NCI-H1092 (cell line): ENCODE data around the gene BAIAP2.
"Not testable (repeated sequence)": the region's sequence is repeated elsewhere in the genome, so short reads cannot be mapped to it uniquely, and the experiment has no call there.

Experiments
- DNase-seq: peaks from one replicate; lab custom pipeline; 2025; lab: John Stamatoyannopoulos, UW

BAIAP2 gene

GRCh38 chr17:81140695-81141094 lies 105.7 kb downstream of the BAIAP2 start:
- no peak for DNase-seq

- DNase-seq = peak; percentile 71
These were observed 107.6 kb downstream of the BAIAP2 start for GRCh38 chr17:81142301-81143199.

- DNase-seq = no peak
These were observed 108.2 kb downstream of the BAIAP2 start for GRCh38 chr17:81143200-81143527.

- DNase-seq = no peak
These were observed 108.9 kb downstream of the BAIAP2 start for GRCh38 chr17:81143717-81144422.

- no peak for DNase-seq
These were observed 109.5 kb downstream of the BAIAP2 start for GRCh38 chr17:81144423-81144781.

GRCh38 chr17:81146208-81146607 lies 111.3 kb downstream of the BAIAP2 start:
- not testable (repeated sequence) for DNase-seq

GRCh38 chr17:81147701-81148100 lies 112.8 kb downstream of the BAIAP2 start:
- DNase-seq = no peak

GRCh38 chr17:81148571-81148970 lies 113.6 kb downstream of the BAIAP2 start:
- no peak for DNase-seq

GRCh38 chr17:81148986-81149533 lies 114.1 kb downstream of the BAIAP2 start:
- DNase-seq = no peak

- DNase-seq = no peak
These were observed 115.6 kb downstream of the BAIAP2 start for GRCh38 chr17:81150377-81151077.

- no peak for DNase-seq
These were observed 116.3 kb downstream of the BAIAP2 start for GRCh38 chr17:81151278-81151677.

GRCh38 chr17:81152288-81152828 lies 117.4 kb downstream of the BAIAP2 start:
- no peak for DNase-seq

GRCh38 chr17:81153340-81153803 lies 118.4 kb downstream of the BAIAP2 start:
- DNase-seq = no peak

- DNase-seq = not testable (repeated sequence)
These were observed 119.1 kb downstream of the BAIAP2 start for GRCh38 chr17:81154016-81154415.

- no peak for DNase-seq
These were observed 120.0 kb downstream of the BAIAP2 start for GRCh38 chr17:81154961-81155360.

- DNase-seq = no peak
These were observed 122.2 kb downstream of the BAIAP2 start for GRCh38 chr17:81156866-81157805.

- no peak for DNase-seq
These were observed 123.1 kb downstream of the BAIAP2 start for GRCh38 chr17:81157848-81158687.

- DNase-seq = no peak
These were observed 124.0 kb downstream of the BAIAP2 start for GRCh38 chr17:81158688-81159590.
